ENCODE measurements around the gene CMBL. TPM values are rescaled to one million over a fixed set of nuclear protein-coding genes. Genes with fewer than 3 reads are reported as not detected.

CMBL gene
- total RNA-seq, result 50.4 TPM
- long read RNA-seq, transcript CMBL-201 (6 exons, 2,335 nt), result major isoform, 37 of 51 reads
- long read RNA-seq, partial matches to known transcripts, result 3 of 51 reads
- long read RNA-seq, other reads (novel, unspliced or antisense), result 11 of 51 reads

DNA sequence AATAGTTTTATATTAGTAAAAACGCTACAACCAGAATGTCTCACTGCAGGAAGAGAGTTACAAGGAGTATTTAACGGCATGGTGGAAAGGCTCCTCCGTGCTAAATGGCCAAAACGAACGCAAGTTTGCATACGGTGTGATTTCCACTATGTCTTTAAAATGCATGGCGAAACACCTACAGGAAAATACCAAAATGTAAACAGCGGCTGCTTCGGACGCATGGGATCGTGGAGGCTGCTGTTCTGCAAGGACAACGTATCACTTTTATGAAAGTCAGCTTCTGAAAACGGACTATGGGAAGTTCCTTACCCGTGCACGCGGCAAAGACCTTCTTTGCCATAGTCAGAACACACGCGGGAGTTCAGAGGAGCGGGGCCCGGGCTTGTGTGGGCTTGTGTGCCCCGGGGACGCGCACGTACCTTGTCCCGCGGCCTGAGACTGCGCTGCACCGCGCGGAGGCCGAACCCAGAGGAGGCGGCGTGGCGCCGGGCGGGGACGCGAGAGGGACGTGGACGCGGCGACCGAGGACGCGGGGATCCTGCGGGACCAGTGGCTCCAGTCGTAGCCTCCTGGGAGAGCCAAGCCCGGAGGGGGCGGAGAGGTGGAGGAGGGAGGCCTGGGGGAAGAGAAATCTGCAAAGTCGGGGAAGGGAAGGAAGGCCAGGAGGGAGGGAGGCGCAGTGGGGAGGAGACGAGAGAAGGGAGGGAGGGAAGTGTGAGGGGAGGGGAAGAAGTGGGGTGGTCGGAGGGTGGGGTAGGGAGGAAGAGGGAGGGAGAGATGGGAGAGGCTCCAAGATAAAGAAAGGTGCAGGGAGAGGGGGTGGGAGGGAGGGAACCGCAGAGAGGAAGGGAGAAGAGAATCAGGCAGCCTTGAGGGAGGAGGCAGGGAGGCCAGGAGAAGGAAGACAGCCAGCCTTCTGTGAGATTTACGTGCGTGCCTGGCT lies at the start of gene CMBL:
Gene CMBL (minus strand): TSS at position 697 of the 943 bp plus-strand sequence. CDS start 17,140 bp downstream, outside the sequence.
- intact Hi-C loops (cut with micrococcal nuclease), result no loop called here
- DNase-seq, result peak; percentile 62
- TF ChIP-seq, protein P1, sequence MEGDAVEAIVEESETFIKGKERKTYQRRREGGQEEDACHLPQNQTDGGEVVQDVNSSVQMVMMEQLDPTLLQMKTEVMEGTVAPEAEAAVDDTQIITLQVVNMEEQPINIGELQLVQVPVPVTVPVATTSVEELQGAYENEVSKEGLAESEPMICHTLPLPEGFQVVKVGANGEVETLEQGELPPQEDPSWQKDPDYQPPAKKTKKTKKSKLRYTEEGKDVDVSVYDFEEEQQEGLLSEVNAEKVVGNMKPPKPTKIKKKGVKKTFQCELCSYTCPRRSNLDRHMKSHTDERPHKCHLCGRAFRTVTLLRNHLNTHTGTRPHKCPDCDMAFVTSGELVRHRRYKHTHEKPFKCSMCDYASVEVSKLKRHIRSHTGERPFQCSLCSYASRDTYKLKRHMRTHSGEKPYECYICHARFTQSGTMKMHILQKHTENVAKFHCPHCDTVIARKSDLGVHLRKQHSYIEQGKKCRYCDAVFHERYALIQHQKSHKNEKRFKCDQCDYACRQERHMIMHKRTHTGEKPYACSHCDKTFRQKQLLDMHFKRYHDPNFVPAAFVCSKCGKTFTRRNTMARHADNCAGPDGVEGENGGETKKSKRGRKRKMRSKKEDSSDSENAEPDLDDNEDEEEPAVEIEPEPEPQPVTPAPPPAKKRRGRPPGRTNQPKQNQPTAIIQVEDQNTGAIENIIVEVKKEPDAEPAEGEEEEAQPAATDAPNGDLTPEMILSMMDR (IDR thresholded peaks at IDR 0.05; ENCODE audit: borderline replicate concordance), result no peak
- peak within 1 kb of the TSS; percentile 78 for H3K4me3 ChIP-seq
- H3K36me3 ChIP-seq, result no peaks in the 10 kb centered on the region
- peak within 1 kb of the TSS; percentile 86 for H3K27ac ChIP-seq (replicated peaks)
- H3K9me3 ChIP-seq (replicated peaks), result no peaks in the 10 kb centered on the region
- H3K4me1 ChIP-seq, result peaks cover 50% of the 10 kb centered on the region
- no peaks in the 10 kb centered on the region for H3K27me3 ChIP-seq (ENCODE audit: low read depth)

- peak overlapping the region; percentile 85 for H3K4me3 ChIP-seq
- peaks cover 82% of the 10 kb centered on the region for H3K4me1 ChIP-seq
- H3K27ac ChIP-seq (replicated peaks), result peak overlapping the region; percentile 98
- TF ChIP-seq, protein P1 (IDR thresholded peaks at IDR 0.05; ENCODE audit: borderline replicate concordance), result no peak
- no peaks in the 10 kb centered on the region for H3K36me3 ChIP-seq
- intact Hi-C loops (cut with micrococcal nuclease), result loop anchor here (10.0 kb wide), 1 partner anchor 410 kb away; the partner anchor contains the start of gene DAP
- no peaks in the 10 kb centered on the region for H3K9me3 ChIP-seq (replicated peaks)
- no peak for DNase-seq
- H3K27me3 ChIP-seq (ENCODE audit: low read depth), result no peaks in the 10 kb centered on the region
These were observed 47.6 kb upstream of the CMBL start for GRCh38 chr5:10355071-10355889.

GRCh38 chr5:10354048-10354872 lies 46.6 kb upstream of the CMBL start:
- Histone ChIP-seq H3K4me1 (peaks cover 80% of the 10 kb centered on the region), H3K4me3 (peak overlapping the region; percentile 85), H3K27ac (replicated peaks) (peak overlapping the region; percentile 98), H3K36me3 (no peaks in the 10 kb centered on the region), H3K27me3 (ENCODE audit: low read depth) (no peaks in the 10 kb centered on the region), H3K9me3 (replicated peaks) (no peaks in the 10 kb centered on the region)
- peak; percentile 33 for DNase-seq
- TF ChIP-seq, protein P1 (IDR thresholded peaks at IDR 0.05; ENCODE audit: borderline replicate concordance), result no peak
- intact Hi-C loops (cut with micrococcal nuclease), result loop anchor here (10.0 kb wide), 1 partner anchor 411 kb away; the partner anchor contains the start of gene DAP

DNA sequence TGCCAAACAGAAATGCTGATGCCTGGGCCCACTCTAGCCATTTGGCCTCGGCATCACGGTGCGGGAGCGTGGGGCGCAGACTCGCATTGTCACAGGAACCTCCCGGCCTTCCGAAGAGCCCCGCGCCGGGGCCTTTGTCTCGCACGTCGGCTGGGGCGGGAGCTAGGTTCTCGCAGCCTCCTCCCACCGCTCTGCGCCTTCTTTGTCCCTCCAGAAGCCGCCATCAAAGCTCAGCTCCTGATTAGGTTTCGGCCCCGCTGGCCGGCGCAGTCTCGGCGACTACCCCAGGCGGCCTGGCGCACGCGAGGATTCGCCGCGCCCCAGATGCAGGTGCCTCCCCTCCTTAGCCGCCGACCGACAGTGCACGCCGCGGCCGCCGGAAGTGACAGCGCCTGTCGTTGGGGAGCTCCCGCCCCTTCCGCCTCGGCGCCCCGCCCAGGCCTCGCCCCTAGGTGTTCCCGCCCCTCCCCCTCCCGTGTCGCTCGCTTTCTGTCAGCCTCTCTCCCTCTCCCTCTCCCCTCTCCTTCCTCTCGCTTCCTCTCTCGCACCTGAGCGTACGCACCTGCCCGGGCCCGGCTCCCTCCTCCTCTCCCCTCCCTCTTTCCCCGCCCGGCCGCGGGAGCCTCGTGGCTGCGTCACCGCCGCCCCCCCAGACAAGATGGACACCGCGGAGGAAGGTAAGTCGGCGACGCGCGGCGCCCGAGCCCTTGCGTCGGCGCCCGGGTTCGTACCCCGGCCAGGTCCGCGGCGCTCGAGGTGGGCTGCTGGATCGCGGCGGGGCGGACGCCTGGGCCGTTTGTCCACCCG lies 45.7 kb upstream of the CMBL start, which contains the start of gene MARCHF6:
Gene MARCHF6 (plus strand): TSS at position 455 of the 807 bp plus-strand sequence. CDS start 204 bp downstream, at position 659.
- intact Hi-C loops (cut with micrococcal nuclease), result loop anchor here (10.0 kb wide), 1 partner anchor 411 kb away; the partner anchor contains the start of gene DAP
- TF ChIP-seq, protein P1 (IDR thresholded peaks at IDR 0.05; ENCODE audit: borderline replicate concordance), result no peak
- peak; percentile 96 for DNase-seq
- H3K36me3 ChIP-seq, result no peaks in the 10 kb centered on the region
- H3K4me3 ChIP-seq, result peak within 1 kb of the TSS; percentile 85
- H3K9me3 ChIP-seq (replicated peaks), result no peaks in the 10 kb centered on the region
- no peaks in the 10 kb centered on the region for H3K27me3 ChIP-seq (ENCODE audit: low read depth)
- peak within 1 kb of the TSS; percentile 98 for H3K27ac ChIP-seq (replicated peaks)
- H3K4me1 ChIP-seq, result peaks cover 73% of the 10 kb centered on the region

All from left ventricle myocardium inferior (tissue), 1 donor.